ENCODE measurements around the gene ZGPAT.
"Not testable (repeated sequence)": the region's sequence is repeated elsewhere in the genome, so short reads cannot be mapped to it uniquely, and the experiment has no call there.

The ZGPAT gene

GRCh38 chr20:63707558-63708300 is at the start of gene ZGPAT, which contains the start of gene ARFRP1:
Gene ZGPAT (plus strand): TSS chr20:63708039. CDS start chr20:63708581, 542 bp downstream.
Gene ARFRP1 (minus strand): TSS chr20:63707976. CDS start chr20:63707091, 885 bp downstream.
- DNase-seq: peak; percentile 90

- no peak for DNase-seq
Observed at GRCh38 chr20:63658749-63659187, 49.1 kb upstream of the ZGPAT start.

GRCh38 chr20:63659370-63659769 is 48.5 kb upstream of the ZGPAT start:
- no peak for DNase-seq

GRCh38 chr20:63660174-63660573 is 47.7 kb upstream of the ZGPAT start:
- DNase-seq: not testable (repeated sequence)

GRCh38 chr20:63660622-63661021 is 47.2 kb upstream of the ZGPAT start:
- no peak for DNase-seq

GRCh38 chr20:63661108-63661507 is 46.7 kb upstream of the ZGPAT start:
- no peak for DNase-seq

- no peak for DNase-seq
Observed at GRCh38 chr20:63661959-63662812, 45.7 kb upstream of the ZGPAT start.

- no peak for DNase-seq
Observed at GRCh38 chr20:63662813-63663189, 45.0 kb upstream of the ZGPAT start.

GRCh38 chr20:63663332-63664066 is 44.3 kb upstream of the ZGPAT start:
- no peak for DNase-seq

- DNase-seq: no peak
Observed at GRCh38 chr20:63664143-63664851, 43.5 kb upstream of the ZGPAT start.

GRCh38 chr20:63664861-63665594 is 42.8 kb upstream of the ZGPAT start:
- no peak for DNase-seq

- no peak for DNase-seq
Observed at GRCh38 chr20:63665708-63666107, 42.1 kb upstream of the ZGPAT start.

- no peak for DNase-seq
Observed at GRCh38 chr20:63667858-63668257, 40.0 kb upstream of the ZGPAT start.

GRCh38 chr20:63668351-63668750 is 39.5 kb upstream of the ZGPAT start:
- DNase-seq: no peak

GRCh38 chr20:63671695-63672094 is 36.1 kb upstream of the ZGPAT start:
- not testable (repeated sequence) for DNase-seq

GRCh38 chr20:63672666-63673065 is 35.2 kb upstream of the ZGPAT start:
- no peak for DNase-seq

- no peak for DNase-seq
Observed at GRCh38 chr20:63673951-63674350, 33.9 kb upstream of the ZGPAT start.

- DNase-seq: no peak
Observed at GRCh38 chr20:63675681-63676368, 32.0 kb upstream of the ZGPAT start.

- DNase-seq: no peak
Observed at GRCh38 chr20:63678071-63678470, 29.8 kb upstream of the ZGPAT start.

- no peak for DNase-seq
Observed at GRCh38 chr20:63678667-63679465, 29.0 kb upstream of the ZGPAT start.
